Activated T-cell treated with anti-CD3 and anti-CD28 coated beads for 4 hours (primary cell): ENCODE measurements around the gene SYF2.
"Not testable (repeated sequence)": the region's sequence is repeated elsewhere in the genome, so short reads cannot be mapped to it uniquely, and the experiment has no call there.

Source experiments
- DNase-seq: peaks from one replicate; pipeline ENCODE4 v3.0.0-alpha.2; 2020

SYF2 gene

DNA sequence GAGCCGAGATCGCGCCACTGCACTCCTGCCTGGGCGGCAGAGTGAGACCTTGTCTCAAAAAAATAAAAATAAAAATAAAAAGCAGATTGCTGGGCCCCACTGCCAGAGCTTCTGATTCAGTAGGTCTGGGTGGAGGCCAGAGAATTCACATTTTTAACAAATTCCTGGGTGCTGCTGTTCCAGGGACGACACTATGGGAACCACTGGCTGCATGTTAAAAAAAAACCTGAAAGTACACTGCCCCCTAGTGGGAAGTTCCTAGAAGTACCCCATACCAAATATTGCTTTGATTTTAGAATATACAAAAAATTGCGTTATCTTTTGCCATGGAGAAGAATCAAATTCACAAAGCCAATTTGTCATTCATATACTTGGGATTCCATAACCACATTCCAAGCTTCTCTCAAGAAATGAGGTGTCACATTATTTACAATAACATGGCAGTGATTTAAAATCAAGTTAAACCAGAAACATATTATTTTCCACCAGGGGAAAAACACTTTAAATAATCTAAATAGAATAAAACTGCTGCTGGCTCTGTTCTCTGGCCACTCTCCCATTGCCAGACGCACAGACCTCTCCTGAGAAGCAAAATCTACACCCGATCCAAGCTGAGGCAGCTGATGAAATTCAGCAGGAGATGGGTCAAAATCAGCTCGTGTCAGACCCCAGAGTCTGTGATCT lies 27.4 kb downstream of the SYF2 start:
- DNase-seq = peak; percentile 2

DNA sequence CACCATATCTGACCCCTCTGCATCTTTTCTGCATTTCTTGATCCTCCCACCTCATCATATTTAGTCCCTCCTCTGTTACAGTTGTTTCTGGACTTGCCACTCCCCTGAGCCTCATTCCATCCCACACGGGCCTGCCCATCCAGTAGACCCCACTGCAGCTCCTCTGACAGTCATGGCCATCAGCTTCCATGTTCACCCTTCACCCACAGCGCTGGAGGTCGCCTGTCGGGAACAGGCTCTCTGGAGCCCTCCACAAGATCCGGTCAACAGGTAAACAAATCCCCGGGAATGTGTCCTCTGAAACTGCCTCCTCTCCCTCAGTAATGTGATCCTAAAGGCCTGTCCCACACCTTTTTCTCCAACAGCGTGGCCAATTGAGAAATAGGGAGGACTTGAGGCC lies 31.3 kb downstream of the SYF2 start:
- no peak for DNase-seq

DNA sequence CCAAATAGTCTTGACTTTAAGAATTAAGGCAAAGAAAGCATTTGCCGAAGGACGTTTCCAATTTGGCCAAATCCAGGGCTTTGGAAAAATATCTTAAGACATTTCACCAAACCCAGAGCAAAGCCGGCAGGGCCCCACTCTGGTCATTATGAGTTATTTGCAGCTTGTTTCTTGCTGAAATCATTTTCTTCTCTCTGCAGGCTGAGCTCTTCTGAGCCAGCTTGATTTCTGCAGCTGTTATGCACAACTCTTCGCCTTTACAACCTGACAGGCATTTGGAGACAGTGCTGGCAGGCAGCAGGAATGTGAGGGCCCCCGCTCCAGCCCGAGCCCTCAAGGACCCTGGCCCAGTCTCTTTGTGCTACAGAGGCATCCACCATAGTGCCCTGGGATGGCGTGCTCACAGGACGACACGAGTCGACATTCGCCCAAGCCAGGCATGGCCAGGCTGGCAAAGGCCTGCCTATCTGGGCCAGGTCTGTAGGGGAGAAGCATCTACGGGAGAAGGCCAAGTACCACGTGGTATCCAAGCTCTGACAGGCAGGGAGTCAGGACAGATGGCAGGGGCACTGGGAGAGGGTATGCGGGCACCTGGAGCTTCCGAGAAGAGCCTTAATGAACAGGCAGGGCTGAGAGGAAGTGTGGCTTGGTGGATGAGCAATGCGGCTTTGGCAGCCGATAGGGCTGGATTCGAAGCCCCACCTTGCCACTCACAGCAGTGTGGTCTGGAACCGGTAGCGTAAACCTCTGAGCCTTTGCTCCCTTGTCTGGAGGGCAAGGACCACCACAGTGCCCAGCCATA lies 32.3 kb downstream of the SYF2 start:
- no peak for DNase-seq

DNA sequence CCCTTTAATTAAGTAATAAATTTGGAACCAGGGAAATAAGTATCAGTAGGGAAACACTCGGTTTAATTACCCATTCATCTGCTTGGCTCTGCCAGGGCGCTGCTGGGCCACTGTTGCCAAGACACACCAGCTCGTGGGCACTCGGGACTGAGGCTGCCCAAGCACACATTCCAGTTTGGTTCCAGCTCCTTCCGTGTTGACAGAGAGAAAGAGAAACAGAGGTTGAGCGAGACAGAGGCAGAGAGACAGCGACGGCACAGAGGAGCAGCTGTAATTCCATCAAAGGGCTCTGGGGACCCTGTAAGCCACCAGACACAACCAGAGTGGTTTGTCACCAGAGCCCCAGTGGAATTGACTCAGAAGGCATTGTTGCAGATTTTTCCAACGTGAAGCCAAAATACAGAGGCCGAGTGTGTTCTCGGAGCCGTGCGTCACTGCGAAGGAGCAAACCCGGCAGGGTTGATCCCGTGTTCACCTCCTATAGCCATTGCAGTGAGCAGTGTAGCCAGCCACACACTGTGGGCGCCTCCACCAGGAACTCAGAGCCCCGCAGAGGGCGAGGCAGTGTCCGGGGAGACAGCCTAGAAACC lies 33.5 kb downstream of the SYF2 start:
- DNase-seq = no peak

DNA sequence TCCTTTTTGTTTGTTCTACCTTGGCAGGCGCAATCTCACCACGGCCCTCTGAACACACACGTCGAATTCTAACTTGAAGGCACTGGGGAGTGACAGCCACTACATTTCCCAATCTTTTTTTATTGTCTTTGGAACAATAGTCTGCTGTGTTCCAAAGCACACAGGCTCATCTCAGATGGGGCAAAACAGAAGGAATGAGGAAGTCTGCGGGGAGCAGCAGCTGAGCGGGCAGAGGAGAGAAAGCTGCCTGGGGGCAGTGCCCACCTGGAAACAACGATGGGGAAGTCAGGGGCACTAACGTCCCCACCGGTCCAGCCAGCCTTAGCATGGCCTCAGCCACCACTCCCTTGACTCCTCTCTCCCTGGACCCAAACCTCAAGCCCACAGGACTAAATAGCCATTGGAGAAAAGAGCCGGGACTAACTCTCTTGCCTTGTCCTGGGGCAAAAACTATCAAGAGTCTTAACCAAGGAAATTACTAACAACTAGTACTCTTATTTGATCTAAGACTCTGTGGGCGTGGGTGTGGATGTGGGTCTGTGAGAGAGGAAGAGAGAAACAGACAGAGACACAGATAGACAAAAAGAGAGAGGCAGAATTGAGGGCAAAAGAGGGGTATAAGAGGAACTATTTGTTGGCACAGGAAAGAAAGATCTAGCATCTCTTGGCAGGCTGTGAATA lies 34.2 kb downstream of the SYF2 start:
- DNase-seq = peak; percentile 7

DNA sequence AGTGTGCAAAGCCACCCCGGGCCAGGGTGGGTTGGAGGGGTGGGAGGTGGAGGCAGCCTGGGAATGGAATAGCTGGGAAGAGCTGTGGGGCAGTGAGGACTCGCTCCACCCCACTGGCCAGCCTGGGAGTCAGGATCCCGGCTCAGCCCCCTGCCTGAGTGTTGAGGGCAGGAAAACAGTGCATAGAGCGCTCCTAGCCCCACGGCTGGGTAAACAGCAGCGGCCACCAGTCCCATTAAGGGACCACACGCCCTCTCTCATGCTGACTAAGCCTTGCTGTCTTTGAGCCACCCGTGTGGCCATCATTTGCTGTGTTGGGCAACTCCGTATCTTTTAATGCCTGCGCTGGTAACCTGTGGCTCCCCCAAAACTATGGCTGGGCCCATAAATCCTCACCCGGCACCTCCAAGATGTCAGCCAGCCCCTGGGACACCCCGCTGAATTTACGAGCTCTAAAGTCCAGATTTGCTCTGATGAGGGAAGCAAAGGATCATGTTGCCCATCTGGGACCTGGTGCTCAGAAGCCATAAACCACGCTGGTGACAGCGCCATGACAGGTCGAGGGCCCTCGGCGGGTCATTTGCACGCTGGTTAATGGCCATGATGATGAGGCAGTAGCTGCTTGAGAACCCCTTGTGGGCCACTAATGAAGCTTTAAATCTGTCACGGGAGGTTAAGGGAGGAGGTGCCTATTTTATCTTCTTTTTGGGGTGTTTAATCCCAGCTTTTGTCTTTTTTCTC lies 34.9 kb downstream of the SYF2 start:
- DNase-seq = no peak

DNA sequence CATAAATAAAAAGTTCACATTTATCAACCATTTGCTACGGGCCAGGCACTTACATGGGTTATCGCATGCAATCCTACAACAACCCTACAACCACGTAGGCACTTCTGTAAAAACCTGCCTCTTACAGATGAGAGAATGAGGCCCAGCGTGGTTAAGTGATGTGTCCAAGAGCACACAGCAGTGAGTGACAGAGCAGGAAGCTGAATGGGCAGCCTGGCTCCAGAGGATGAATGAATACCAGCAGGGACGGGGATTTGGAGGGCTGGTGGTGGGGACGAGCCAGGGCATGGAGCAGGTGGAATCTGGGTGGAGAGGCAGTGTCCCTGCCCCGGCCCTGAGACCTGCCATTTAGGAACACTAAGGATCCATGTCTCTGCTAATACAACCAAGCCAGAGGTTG lies 35.5 kb downstream of the SYF2 start:
- DNase-seq = no peak

DNA sequence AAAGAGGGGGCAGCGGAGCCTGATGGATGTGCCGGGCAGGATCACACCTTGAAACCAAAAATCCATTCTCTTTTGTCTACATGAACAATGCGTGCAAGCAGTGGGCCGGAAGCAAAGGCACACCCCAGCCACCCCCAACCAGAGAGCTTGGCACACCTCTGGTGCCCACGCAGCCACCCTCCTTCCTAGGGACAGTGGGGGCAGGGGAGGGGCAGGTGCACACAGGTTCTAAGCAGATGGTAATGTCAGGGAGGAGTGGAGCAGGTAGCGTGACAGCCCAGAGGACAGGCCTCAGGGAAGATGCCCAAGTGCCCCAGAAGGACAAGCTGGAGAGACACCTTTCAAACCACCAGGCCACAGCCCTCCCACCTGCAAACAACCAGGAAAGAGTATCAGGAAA lies 36.5 kb downstream of the SYF2 start:
- no peak for DNase-seq

DNA sequence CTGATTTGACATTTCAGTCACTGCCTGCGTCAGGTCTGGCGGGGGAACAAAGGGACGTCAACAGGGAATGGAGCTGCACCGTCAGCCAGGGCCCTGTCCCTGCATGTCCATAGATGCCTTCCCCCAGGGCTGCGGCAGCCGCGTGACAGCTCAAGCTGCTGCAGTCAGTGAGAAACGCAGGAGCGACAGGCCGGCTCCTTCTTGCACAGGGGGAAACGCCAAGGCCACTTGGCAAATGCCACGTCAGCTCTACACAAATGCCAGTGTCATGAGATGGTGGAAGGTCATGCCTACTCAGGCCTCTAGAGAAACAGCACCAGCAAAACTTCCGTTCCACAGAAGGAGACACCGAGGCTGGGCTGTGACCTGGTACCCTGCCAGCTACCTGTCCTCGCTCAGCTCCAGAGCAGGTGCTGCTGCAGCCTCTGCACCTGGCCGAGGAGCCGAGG lies 37.7 kb downstream of the SYF2 start:
- DNase-seq = no peak

DNA sequence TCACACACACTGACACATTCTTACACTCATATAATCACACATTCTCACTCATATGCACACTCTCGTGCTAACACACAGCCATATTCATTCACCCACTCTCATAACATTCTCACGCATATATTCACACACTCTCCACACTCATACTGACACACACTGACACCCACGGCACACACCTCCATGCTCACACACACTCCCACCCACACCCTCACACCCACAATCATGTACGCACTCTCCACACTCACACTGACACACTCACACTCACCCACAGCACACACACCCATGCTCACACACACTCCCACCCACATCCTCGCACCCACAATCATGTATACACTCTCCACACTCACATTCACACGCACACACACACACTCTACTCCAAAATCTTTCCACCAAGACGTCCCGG lies 38.2 kb downstream of the SYF2 start:
- no peak for DNase-seq

DNA sequence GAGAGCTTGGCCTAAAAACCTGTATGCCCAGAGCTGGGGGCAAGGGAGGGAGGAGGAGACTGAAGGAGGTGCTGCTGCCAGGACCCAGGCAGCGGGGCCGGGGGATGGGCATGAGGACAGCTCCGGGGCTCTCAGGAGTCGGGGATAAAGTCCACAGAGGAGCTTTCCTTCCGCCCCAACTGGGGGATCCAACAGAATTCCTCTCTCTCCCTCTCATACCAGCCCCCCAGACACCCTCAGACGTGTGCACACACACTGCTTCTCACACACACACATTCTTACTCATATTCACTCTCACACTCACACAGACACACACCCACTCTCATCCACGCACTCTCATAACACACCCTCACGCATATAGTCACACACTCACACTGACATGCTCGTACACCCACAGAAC lies 39.1 kb downstream of the SYF2 start:
- DNase-seq = no peak

DNA sequence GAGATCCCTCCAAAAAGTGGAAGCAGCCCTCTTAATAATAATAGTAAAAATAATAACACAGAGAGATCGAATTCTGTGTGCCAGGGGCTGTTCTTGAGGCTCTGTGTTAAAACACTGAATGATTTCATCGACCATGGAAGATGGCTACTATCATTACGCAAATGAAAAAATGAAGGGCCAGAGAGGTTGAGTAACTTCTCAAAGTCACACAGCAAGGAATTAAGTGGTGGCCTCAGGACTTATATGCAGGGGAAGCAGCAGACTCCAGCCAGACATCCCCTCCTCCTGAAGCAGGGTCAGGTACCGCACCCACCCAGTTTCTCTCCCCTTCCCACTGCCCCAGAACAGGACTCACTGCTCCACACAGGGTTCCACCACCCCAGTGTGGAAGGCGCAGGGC lies 40.1 kb downstream of the SYF2 start:
- no peak for DNase-seq

DNA sequence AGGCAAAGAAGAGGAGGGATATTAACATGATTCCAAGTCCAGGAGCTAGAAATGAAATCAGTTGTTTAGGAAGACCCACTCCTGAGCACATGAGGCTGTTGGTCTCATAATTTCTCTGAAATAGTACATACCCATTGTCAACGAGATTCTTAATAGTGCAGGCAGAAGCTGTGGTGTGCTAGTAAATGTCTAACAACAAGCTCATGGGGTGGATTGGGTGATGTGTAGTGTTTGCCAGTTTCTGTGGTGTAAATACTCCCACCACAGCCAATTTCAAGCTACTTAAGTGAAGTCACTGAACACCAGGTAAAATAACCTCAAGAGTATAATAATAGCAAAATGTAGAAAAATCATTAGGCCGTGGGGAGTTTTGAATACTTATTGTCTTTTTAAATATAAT lies 42.0 kb downstream of the SYF2 start:
- DNase-seq = no peak

DNA sequence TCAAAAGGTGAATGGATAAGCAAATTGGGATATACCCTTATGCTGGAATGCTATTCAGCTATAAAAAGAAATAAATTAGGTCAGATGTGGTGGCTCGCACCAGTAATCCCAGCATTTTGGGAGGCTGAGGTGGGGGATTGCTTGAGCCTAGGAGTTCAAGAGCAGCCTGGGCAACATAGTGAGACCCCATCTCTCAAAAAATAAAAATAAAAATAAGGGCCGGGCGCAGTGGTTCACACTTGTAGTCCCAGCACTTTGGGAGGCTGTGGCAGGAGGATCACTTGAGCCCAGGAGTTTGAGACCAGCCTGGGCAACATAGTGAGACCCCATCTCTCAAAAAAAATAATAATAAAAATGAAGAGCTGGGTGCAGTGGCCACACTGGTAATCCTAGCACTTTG lies 44.4 kb downstream of the SYF2 start:
- not testable (repeated sequence) for DNase-seq

DNA sequence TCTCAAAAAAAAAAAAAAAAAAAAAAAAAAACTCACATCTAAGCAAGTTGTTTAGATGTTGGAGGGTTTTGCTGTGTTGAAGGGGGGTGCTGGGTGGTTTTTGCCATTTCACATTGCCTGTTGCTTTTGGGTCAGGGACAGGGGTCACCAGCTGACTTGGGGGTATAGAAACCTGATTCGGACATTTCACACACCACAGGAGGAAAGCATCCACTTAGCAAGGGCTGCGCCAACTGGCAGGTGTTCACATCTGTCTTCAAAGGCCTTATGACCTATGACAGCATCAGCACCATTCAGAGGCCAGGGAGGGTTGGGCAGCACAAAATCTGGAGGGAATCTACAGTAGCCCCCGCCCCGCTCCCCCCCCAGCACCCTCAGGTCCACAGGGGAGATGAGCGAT lies 45.2 kb downstream of the SYF2 start:
- DNase-seq = no peak

DNA sequence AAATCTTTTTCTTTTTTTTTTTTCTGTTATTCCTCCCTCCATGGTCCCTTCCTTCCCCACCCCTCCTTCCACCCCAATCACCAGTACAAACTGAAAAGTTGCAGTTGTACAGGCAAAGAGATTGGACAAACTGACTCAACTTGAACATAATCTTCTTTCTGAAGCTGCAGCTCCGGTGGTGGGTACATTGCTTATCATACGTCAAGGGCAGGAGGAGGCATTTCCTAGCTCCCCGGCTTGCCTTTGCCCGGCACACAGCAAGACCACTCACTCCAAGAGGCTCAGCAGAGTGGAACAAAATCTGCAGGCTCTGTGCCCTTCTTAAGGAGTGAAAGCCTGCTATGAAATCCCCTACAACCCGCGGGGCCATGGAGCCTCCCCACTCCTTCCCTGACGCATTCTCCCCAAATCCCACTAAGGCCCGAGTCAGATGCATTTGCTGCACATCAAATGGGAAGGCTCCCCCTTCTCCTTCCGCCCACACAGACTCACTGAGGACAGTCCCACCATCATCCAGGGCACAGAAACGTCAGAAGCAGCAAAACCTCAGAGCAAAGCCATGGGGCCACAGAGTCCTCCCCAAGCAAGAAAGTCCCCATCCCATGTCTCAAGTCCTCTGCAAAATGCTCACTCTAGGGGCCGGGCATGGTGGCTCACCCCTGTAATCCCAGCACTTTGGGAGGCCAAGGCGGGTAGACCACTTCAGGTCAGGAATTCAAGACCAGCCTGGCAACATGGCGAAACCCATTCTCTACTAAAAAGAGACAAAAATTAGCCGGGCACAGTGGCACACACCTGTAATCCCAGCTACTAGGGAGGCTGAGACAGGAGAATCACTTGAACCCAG lies 45.9 kb downstream of the SYF2 start:
- DNase-seq = no peak

DNA sequence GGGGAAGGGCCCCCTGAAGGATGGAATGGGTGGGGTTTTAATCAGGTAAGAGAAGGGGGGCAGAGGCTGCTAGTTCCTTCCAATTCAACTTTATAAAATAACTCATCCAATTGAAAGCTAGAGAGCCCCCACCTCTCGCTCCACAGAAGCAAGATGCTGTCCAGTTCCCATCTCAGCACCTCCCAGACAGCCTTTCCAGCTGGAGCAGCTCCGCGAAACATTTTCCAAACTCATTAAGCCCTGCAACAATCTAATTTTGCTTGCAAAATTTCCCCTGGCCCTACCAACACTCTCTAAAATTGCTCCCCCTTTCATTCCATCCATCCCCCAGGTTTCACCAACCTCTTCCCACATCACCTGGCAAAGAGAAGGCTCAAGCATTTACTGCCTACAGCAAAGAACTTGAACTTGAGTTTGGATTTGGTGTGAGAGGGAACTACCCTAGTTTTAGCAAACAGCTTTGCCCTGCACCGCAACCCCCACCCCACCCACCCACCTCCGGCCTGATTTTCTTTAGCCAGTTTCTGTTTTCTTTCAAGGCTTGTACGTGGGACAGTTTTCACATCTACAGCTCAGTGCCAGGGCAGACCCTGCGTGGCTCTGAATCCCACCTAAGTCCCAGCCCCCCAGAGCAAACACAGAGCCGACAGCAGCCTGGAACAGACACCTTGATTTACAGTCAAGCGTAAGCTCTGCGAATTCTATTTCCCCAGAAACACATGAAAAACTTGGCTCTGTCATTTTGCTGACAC lies 46.7 kb downstream of the SYF2 start:
- DNase-seq = no peak

DNA sequence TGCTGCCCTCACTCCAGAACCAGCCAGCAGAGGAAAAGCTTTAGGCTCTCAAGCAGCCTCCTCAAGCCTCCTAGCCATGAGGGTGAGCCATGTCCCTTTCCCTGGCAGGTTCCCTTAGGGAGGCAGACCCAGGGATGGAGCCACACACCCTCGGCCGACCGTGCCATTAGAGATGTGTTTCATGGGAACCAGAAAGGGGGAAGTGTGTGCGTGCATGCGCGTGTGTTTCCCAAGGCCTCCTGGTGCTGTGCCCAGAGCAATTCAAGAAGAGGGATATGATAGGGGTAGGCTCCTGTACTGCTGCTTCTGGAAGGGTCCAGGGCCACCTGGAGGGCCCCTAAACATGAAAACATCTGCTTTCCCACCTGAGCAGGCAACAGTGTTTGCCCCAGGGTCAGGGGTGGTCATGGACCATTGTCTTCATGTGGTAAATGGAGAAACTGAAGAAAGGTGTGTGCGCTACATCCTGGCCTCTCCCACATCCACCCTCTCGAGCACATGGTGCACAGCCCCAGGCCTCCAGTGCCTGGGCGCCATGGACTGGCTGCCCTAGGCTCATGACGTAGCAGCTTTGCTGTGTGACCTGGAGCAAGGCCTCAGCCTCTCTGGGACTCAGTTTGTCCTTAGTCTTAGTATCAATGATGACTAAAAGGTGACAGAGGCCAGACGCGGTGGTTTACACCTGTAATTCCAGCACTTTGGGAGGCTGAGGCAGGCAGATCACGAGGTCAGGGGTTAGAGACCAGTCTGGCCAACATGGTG lies 48.1 kb downstream of the SYF2 start:
- DNase-seq = no peak

DNA sequence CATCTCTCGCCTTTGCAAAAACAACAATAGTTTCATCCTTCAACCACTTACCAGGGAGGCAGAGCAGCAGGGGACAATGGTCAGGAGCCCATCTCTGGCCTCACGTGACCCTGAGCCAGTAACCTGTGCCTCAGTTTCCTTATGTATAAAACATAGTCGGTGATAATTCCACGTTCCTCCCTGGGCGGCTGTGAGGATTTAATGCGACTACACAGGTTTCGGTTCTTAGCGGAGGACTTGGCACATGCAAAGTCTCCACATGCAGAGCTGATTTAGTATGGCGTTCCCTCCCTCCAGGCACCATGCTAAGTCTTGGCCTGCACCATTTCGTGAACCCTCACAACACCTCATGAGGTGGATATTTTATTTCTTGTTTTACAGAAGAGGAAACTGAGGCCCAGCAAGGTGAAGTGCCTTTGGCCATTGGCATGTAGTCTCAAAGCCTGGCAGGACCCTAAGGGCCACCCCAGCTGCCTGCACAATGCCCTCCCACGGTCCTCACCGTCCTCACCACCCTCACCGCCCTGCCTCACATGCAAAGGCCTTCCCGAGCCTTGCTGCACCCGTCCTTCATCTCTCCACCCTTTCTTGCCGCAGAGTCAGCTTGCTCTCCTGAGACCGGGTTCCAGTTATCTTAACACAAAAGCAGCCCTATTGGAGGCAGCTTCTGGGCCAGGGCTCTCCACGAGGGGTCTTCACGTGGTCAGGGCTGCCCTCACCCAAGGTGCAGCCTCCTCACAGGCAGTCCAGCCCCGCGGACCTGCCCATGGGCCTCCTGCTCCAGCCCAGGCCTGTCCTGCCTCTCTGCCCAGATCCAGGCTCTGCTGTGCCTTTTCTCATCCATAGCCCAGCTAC lies 48.9 kb downstream of the SYF2 start:
- DNase-seq = no peak
